Activated CD4-positive, CD25-positive, alpha-beta regulatory T cell treated with anti-CD3 and anti-CD28 coated beads, Interleukin-2, amount 50 U/mL, for 24 hours (primary cell): ENCODE results near the gene PAIP2.
"Not testable (repeated sequence)": the region's sequence is repeated elsewhere in the genome, so short reads cannot be mapped to it uniquely, and the experiment has no call there.

ENCODE experiments used
- ATAC-seq, 2 donors: fragments of 150-1000 bp; cut with Tn5 transposase; one replicate each; pipeline ENCODE4 v1.10.0; 2021; ENCODE audit warnings: mild to moderate bottlenecking in 1 of 2, moderate library complexity in 1 of 2

The PAIP2 gene

DNA sequence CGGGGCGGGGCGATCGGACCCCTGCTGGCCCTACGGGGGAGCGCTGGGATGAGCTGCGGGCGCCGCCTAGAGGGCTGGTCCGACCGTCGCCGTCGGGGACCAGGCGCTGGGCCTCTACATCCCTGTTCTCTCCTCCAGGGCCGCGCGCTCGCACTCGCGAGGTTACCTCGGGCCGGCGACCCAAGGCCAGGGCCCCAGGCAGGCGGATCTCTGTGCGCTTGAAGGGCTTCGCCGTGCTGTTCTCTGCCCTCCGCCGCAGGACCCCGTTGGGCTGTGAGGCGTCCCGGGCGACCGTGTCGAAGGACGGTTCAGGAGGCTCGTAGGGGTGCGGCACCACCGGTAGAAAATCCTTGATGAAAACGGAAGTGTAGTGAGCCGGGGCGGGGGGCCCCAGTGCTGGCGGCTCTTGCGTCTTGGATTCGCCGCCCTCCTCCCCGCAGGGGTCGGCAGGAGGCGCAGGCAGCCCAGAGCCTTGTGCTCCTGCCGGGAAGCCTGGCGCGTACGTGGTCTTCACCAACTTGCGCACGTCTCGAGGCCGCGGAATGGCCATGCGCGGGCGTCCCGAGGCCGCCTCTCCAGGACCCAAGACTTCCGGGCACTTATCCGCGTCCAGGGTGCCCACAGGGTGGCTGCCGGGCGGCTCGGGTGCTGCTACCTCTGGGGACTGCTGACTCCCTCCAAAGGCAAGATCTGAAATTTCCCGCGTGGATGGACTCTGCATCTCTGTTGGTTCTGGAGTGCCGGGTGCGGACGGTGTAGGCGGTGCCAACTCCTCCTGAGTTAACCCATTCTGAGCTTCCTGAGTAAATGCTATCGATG lies 51.2 kb downstream of the PAIP2 start:
- peak; percentile 68 to 76 for ATAC-seq

DNA sequence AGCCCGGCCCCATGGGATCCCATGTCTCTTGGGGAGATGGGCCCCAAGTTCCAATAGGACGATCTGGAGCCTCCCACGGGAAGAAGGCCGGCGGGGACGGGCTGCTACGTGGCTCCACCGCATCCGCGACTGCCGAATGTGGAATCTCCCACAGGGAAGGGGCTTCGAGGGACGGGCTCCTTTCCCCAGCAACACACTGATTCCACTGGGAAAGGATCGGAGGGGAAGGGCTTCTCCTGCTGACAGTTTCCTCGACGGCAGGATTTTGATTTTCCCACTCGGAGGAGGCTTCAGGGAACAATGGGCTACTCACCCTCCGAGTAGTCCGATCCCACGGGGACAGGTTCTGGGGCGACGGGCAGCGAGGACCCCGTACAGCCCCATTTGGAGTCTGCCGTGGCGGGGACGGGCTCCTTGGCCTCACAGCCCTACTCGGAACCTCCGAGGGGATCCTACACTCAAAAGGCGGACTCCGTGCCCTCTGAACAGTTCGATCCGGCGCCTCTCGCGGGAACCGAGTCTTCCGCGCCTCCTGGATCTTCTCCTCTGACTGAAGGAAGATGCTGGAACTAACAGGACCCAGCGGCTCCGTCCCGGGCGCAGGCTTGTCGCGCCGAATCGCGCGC lies 52.0 kb downstream of the PAIP2 start:
- no peak for ATAC-seq

DNA sequence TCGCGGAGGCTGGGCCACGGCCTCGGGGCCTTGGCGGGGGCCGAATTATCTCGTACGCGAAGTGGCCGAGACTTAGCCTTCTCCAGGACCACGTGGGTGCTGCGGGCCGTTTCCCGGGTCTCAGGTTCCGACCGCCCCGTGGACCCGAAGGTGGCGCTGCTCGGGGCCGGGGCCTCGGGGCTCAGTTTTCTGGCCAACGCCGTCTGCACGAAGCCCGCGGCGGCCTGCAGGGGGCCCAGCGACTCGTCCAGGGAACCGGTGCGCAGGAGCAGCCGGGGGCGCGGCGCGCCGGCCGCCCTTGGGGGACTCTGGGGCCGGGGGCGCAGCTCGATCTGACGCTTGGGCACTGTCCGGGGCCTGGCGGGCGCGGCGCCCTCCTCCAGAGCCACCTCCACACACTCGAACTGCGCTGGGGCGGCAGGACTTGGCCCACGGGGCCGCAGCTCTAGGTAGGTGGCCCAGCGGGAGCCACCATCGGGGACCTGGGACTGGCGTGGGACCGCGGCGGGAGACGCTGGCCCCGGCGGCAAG lies 52.5 kb downstream of the PAIP2 start:
- ATAC-seq: peak in 1 of 2 donors; percentile 5

DNA sequence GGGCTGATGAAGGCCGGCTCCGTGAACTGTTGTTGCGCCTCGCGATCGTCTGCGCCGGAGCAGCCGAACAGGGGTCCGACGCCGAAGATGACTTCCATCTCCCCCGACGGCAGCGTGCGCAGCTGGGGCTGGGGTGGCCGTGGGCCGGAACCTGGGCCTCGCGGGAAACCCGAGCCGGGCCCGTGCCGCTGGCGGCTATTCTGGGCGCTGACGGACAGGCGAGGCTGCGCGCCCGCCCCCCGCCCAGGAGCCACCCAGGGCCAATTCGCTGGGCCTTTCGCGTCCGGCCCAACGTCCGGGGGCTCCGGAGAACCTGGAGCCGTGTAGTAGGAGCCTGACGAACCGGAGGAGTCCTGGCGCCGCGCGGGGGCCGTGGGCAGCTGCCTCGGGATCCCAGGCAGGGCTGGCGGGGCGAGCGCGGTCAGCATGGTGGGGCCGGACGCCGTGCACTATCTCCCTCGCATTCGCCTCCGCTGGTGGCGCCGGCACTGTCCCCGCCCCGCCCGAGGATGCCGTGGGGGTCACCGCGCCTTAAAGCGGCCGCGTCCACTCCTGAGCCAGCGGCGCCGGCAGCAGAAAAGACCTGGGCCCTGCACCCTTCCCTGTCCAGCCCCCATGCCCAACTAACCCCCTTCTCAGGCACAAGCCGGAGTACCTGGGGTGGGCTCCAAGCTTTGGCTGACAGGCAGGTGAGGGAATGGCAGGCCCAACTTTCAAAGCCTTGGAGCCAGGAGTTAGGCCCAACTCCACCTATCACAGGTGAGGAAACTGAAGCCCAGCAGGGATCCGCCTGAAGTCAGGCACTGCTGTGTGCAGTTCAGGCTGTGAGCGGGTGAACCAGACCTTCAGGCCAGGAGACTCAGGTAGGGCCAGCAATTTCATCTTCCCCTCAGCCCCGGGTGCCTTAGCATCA lies 53.3 kb downstream of the PAIP2 start, which contains the start of gene PROB1:
Gene PROB1, minus strand, starts transcription at position 451 of the 913 bp plus-strand sequence. Its CDS starts 23 bp downstream, at position 428.
- ATAC-seq: no peak

DNA sequence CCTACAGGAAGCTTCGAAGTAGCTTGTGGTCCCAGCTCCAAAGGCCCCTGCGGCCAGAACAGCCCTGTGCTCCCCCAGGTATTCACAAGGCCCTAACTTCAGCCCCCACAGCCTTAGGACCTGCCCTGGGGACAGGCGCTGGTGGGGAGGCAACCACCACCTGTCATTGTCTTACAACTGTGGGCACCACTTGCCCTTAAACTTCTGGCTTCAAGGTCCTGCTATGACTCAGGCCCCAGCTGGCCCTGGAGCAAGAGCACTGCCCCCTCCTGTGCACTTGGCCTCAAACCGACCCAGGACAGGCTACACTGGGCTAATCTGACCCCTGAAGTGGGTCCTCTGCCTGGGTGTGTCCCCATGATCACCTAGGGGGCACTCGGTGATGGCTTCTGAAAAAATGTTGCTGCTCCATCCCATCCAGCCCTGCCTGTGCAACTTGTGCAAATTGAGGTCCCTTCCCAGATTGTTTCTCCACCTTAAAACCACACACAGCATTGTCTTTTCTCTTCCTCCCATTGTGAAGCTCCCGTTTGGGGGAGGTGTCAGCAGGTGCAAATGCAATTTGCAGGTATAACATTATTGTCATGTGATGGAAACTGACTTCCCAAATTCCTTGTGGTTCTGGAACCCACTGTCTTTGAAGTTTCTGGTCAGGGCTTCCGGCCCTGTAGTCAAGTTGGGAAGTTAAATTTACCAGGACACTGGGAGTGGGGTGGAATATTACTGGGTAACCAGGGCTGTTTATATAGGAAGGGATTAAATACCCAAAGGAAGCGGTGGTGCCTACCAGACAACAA lies 54.4 kb downstream of the PAIP2 start:
- no peak for ATAC-seq

DNA sequence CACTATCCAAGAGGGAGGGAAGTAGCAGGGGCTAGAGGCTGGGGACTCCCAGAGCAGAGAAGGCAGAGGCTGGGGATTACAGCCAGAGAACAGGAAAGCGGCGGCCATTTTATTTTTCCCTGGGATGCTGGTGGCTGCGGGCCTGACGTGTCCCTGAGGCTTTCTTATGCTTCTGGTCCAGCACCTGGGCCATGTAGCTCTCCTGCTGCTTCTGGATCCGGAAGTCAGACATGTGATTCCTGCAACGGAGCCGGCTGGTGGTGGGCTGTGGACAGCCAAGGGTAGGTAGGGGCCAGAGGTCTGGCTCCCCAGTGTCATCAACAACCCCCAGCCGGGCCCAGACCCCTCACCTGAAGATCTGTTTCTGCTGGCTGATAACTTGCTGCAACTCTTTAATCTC lies 55.0 kb downstream of the PAIP2 start:
- ATAC-seq: no peak

DNA sequence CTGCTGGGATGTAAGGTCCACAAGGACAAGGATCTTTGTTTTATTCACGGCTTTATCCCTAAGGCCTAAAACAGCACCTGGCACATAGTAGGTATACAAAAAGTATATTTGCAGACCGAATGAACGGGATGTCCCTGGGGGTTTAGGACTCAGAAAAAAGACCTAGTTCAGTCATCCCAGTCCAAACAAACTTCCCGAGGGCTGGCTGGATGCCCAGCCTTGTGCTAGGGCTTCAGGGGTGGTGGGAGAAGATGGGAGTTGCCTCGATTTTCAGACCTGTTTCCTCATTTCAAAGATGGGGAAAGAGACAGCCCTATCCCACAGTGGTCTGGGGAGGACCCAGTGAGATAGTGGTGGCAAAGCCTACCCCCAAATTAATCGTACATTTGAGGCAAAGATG lies 56.3 kb downstream of the PAIP2 start:
- ATAC-seq: no peak

DNA sequence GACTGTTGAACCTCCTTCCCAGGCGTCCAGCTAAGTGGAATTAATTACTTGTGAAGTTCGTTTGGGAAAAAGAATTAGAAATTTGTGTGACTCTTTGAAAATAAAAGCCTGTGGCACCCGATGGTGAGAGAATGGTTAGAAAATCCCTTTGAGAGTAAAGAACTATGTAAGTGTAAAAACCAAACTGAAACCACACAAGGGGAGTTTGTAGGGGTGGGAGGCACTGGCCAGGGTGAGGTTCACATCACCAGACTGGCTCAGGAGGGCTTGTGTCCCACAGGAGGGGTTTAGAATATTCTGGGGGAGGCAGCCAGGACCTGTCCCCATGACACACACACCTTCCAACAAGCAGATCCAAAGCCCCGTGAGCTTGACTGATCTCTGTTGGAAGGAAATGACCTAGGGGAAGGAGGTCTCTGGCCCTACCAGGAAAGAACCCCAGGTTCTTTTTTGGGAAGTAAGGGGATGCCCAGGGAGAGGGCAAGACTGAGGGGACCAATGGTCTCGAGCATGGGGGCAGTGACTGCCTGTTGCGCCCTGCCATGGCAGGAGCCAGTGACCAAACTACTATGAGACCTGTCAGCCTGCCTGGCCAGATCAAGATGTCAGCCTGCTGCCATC lies 58.0 kb downstream of the PAIP2 start:
- ATAC-seq: no peak

DNA sequence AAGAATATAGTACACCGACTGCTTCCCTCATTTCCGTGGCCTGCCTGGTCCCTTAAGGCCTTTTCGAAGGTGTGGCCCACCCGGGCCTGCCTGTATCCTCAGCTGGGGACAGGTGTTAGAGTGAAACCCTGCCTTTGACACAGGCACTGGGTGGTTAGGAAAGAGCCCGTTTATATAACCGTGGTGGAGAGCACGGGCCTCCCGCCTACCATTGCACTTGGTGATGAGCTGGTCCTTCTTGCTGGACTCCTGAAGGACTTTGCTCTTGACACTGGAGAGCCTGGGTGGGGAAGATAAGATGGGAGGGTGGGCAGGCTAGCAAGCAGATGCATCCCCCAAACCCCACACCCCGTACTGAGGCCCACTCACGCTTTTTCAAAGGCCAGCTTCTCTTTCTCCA lies 59.9 kb downstream of the PAIP2 start:
- no peak for ATAC-seq

DNA sequence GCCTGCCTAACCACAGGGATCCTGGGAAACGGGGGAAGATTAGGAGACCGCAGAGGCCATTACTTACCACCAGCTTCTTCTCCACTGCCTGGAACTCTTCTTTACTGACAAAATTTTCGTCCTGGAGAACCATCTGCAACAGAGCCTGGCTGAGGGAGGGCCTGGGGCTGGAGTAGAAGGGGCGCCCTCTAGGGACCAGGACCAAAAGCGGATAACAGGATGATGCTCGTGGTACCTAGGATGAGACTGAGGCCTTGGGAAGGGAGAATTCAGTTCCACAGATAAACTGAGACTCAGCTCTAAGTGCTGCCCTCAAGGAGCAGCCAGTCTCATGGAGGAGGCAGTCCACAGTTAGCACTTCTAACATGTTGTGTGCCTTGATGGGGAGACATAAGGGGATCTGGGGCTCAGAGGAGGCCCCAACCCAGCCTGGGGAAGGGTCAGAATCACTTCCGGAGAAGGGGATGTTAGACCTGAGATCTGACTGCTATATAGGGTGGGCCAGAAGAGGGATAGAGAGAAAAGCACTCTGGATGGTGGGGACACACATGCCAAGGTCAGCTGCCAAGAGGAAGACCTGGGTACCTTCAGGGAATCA lies 61.0 kb downstream of the PAIP2 start:
- no peak for ATAC-seq

DNA sequence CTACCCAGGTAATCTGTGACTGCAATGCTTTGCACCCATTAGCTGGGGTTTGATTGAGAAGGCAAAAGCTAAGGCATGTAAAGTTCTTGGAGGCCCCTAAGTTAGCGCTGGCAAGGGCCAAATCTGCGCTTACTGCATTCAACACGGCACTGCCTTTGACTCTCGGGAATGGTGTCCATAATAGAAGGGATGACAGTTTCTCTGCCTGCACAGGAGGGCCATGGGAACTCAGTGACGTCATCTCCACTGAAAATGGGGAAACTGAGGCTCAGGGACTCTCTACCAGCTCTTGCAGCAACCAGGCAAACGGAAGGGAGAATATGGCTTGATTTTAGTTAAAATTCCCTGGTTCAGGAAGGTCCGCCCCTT lies 61.7 kb downstream of the PAIP2 start:
- ATAC-seq: no peak

DNA sequence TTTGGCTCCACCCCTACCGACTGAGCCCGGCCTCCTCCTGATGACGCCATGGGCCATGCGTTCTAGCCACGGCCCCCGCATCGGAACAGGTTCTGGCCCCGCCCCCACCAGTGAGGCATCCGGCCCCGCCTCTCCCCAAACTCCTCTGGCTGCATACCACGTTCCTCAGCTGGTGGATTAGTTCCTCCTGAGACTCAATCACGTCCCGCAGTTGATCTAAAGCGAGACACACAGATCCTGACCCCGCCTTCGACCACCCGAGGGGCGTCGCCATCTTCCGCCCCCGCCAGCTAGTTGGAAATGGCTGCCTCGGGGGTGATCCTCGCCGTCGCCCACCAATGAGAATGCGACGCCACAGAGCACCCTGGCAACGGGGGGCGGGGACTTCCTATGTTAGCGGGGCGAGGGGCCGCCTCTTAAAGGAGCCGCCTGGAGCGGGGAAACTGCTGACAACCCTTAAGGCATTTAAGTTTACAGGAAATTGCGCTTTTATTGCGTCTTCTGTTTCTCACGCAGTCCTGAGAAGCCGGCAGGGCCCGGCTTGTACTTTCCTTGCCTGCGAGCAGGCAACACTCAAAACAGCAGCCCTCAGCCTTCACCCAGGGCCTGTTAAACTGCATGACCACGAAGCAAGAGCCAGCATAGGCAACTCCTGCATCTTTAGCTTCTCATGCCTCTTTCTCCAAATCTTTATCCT lies 62.3 kb downstream of the PAIP2 start, which contains the start of gene SPATA24:
Gene SPATA24, minus strand, starts transcription at position 303 of the 697 bp plus-strand sequence. Its CDS starts 29 bp downstream, at position 274.
- peak; percentile 91 for ATAC-seq

DNA sequence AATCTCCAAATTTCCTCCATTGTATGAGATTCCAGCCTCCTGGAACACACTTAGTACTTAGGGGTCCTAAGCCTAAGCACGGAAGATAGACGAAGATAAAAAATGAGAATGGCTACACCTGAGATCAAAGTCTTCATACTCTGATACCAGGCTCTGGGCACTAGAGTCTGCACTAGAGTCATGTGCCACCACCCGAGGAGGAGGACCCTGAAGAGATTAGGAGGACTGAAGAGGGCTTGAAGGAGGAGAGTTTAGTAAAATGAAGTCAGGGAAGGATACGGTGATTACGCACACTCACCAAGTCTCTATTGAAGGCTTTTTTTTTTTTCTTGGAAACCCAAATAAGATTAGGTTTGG lies 62.8 kb downstream of the PAIP2 start:
- ATAC-seq: no peak

DNA sequence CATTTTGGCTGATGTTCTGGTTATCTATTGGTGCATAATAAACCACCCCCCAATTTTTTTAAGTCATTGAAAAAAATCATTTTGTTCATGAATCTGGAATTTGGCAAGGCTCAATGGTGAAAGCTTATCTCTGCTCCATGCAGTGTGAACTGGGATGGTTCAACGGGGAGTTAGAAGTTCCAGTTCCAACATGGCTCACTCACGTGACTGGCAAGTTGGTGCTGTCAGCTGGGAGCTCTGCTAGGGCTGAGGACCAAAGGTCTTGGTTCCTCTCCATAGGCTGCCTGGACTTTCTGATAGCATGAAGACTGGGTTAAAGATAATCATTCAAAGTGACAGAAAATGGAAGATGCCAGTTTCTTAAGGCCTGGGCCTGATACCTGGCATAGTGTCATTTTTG lies 65.3 kb downstream of the PAIP2 start:
- no peak for ATAC-seq

DNA sequence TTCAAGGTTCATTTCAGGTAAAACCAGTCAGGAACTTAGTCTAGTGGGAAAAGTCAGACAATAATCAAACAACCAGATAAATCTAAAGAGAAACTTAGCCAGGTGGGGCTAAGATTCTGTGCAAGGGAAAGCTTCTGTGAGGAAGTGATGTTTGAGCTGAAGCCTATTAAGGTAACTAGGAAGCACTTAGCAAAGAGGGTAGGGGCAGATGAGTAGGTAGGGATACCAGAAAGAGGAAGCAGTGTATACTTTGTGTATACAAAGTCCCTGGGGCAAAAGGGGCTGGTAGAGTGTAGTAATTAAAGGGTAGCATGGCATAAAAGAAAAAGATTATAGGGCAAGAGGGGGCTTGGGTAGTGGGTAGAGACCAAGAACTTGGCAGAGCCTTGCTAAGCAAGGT lies 65.9 kb downstream of the PAIP2 start:
- ATAC-seq: no peak

DNA sequence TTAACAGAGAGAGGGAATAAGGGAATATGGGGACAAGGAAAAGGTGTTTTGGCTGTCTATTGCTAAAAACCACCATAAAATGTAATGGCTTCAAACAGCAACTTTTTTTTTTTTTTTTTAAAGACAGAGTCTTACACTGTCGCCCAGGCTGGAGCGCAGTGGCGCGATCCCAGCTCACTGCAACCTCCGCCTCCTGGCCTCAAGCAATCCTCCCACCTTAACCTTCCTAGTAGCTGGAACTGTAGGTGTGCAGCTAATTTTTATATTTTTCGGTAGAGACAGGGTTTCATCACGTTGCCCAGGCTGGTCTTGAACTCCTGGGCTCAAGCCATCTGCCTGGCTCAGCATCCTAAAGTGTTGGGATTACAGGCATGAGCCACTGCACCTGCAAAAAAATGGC lies 66.5 kb downstream of the PAIP2 start:
- ATAC-seq: no peak

DNA sequence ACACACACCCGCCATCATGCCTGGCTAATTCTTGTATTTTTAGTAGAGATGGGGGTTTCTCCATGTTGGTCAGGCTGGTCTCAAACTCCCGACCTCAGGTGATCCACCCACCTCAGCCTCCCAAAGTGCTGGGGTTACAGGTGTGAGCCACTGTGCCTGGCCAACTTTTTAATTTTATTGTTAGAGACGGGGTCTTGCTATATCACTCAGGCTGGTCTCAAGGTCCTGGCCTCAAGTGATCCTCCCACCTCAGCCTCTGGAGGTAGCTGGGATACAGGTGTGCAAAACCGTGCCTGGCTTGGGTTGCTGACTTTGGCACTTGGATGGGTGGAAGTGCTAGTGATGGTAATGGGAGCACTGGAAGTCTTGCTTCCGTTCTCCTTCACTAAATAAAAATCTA lies 67.5 kb downstream of the PAIP2 start:
- not testable (repeated sequence) for ATAC-seq

DNA sequence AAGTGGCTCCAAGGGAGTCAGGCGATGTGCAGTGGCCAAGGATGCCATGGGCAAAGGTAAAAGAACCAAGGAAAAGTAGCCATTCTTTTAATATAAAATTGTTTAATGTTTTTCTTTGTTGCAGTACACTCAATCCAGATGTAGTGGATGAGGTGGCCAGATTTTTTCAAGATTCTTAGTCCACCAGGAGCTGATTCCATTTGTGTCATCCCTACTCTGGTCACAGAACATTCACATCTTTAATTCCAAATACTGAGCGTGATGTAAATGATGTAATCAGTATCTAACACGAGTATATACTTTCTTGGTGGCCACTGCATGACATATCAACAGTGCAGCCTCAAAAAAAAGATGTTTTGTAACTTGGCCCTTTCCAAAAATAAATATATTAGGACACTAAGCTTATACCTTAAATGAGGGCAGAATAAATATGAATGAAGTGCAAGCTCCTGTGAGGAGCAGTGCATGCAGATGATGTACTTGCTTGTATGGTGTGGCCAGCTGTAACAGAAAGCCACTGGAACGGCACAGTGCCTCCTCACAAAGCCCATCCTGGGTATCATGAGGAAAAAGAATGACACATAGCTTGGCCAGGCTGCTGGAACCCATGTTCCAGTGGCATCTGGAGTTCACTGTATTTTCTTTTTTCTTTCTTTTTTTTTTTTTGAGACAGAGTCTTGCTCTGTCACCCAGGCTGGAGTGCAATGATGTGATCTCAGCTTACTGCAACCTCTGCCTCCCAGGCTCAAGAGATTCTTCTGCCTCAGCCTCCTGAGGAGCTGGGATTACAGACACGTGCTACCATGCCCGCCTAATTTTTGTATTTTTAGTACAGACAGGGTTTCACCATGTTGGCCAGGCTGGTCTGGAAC lies 68.7 kb downstream of the PAIP2 start:
- no peak for ATAC-seq

DNA sequence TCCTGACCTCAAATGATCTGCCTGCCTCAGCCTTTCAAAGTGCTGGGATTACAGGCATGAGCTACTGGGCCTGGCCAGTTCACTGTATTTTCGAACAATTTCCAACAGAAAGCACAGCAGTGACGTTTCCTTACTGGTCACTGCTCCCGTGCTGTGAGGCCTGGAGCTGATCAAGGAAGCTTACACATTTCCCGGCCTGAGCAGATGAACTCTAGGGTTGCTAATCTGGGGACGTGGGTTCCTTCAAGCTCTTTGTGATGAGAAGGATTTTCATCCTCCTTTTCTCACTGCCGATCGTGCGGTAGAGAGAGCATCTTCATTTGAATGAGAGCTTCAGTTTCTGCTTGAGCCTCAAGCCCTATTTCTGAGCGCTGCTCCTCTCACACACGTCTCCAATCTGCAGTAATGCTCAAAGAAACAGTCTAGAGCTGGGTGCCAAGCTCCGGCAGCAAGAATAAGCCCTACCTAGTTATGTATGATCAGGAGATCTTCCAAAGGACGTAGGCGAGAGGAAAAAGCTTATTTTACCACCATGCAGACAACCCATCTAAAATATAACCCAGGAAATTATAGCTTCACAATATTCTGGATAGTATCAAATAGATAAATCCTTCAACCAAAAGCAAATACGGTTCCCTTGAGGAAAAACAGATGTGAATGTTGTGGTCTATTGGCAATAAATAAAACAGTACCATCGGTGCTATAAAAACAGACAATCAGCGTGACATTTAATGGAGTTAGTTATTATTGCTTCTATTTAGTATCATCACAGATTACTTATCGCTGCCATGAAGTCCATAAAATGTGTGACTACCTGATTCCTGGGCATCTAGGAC lies 69.6 kb downstream of the PAIP2 start:
- ATAC-seq: no peak
